Spinal cord (tissue), 10 donors: ENCODE results near the gene GMEB1. TPM values are rescaled to one million over a fixed set of nuclear protein-coding genes. Genes with fewer than 3 reads are reported as not detected.
A peak's percentile ranks its signal among the peaks of the same experiment; 100 is the strongest.
"Not testable (repeated sequence)": the region's sequence is repeated elsewhere in the genome, so short reads cannot be mapped to it uniquely, and the experiment has no call there.

Experiments
- DNase-seq, 6 donors: peaks; one replicate each; pipeline versions ENCODE4 v3.0.0 to v3.0.0-alpha.2; 2013 to 2015; ENCODE audit warnings: low spot score in 6 of 6, low read depth in 4 of 6
- H3K27ac ChIP-seq: one replicate; pipeline ENCODE4 v1.5.1; 2013; ENCODE audit warnings: low read depth, low read length, control low read depth
- H3K27me3 ChIP-seq: one replicate; pipeline ENCODE4 v1.6.1; 2013; ENCODE audit warnings: low read length; ENCODE audit not compliant: control insufficient read depth, insufficient read depth
- H3K36me3 ChIP-seq: one replicate; pipeline ENCODE4 v1.6.1; 2013; ENCODE audit warnings: low read length; ENCODE audit not compliant: control insufficient read depth, insufficient read depth
- H3K4me1 ChIP-seq: one replicate; pipeline ENCODE4 v1.6.1; 2013; ENCODE audit warnings: low read length; ENCODE audit not compliant: control insufficient read depth, insufficient read depth
- H3K4me3 ChIP-seq: one replicate; pipeline ENCODE4 v1.5.1; 2013; ENCODE audit warnings: low read depth, low read length, control low read depth
- H3K9me3 ChIP-seq: one replicate; pipeline ENCODE4 v1.6.1; 2013; ENCODE audit warnings: low read length; ENCODE audit not compliant: control insufficient read depth, insufficient read depth
- WGBS: methylation state at CpG from one replicate; pipeline ENCODE4 v1.1.5; 2013; ENCODE audit warnings: missing lambda C conversion rate; ENCODE audit not compliant: insufficient coverage; 5-methylcytosine and 5-hydroxymethylcytosine counted together
- polyA plus RNA-seq, 2 donors: library from polyadenylated mRNA; unstranded; fragments of 120-200 nt; gene quantifications; one replicate each; pipeline ENCODE4 v1.2.1, GENCODE V29; 2013; ENCODE audit not compliant: insufficient read length in 2 of 2
- total RNA-seq, 2 donors: library from RNA; depleted of rRNA in 1 of 2; stranded (reverse); fragments of 120-200 nt in 1 of 2; fragments of >200 nt in 1 of 2; gene quantifications; one replicate each; pipeline versions ENCODE4 v1.2.3 to v1.2.4, GENCODE V29; 2013 to 2014
- donor health status: healthy.

The GMEB1 gene
- total and polyA plus RNA-seq, 4 donors = 7.3 to 12.7 (median 10.3) TPM

DNA sequence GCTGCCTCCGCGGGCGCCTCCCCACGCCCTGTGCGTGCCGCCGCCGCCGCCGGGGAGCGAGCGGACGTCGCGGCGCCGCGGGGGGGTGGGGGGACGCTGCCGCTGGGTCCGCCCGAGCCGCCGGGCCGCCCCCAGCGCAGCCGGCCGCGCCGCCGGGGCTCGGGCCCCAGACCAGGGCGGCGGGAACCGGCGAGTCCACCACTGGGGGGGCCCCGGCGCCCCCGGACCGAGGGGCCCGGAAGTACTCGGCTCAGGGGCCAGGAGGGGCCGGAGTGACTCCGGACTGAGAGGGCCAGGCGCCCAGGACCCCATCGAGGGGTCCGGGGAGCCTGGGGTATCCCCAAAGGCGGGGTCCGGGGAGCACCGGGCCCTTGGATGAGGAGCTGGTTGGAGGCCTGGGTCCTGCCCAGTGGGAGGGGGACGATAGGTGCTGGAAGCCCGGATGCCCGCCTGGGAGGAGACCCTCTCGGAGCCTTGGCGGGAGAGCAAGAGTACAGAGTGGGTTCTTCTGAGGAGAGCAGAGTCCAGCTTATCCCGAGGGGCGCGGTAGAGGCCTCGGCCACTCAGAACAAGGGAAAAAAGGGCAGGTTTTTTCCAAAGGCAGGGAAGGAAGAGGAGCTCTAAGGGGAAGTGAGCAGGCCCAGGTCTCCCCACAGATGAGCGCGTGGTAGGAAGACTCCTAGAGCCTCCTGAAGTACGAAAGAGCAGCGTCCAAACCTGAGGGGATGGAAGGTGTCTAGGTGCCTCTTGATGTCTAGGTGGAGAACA, 556 bp downstream of the GMEB1 start:
- under 1% methylated on average over 63 of the region's 63 CpGs for WGBS
- H3K27me3 ChIP-seq = no peaks in the 10 kb centered on the region

DNA sequence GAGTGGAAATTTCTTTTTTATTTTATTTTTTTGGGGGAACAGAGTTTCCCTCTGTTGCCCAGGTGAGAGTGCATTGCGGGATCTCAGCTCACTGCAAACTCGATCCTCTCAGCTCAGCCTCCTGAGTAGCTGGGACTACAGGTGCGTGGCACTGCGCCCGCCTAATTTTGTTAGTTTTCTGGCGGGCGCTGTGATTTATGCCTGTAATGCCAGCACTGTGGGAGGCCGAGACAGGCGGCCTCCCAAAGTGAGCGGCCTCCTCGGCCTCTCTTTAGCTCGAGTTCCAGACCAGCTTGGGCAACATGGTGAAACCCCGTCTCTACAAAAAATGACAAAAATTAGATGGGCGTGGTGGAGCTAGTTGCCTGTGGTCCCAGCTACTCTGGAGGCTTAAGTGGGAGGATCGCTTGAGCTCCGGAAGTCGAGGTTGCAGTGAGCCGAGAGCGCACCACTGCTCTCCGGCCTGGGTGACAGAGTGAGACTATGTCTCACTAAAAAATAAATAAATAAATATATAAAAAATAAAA, 2.7 kb downstream of the GMEB1 start:
- 89% methylated on average over 12 of the region's 20 CpGs for WGBS

More for the DNA sequence above, 556 bp downstream of the GMEB1 start:
- Histone ChIP-seq H3K36me3 (no peaks in the 10 kb centered on the region), H3K27ac (peak overlapping the region; percentile 98), H3K9me3 (no peaks in the 10 kb centered on the region), H3K4me1 (peaks cover 22% of the 10 kb centered on the region), H3K4me3 (peak overlapping the region; percentile 87)
- peak; percentile 25 to 79 (median 36) for DNase-seq

DNA sequence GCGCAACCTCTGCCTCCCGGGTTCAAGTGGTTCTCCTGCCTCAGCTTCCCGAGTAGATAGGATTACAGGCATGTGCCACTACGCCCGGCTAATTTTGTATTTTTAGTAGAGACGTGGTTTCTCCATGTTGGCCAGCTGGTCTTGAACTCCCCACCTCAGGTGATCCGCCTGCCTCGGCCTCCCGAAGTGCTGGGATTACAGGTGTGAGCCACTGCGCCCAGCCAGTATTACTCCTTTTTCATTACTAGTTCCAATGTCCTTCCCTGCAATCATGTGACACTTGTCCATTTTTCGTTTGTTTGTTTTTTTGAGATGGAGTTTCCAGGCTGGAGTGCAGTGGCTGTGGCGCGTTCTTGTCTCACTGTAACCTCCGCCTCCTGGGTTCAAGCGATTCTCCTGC, 4.4 kb downstream of the GMEB1 start:
- H3K27ac ChIP-seq, DNase-seq, H3K4me3 ChIP-seq, H3K9me3 ChIP-seq, H3K36me3 ChIP-seq, H3K27me3 ChIP-seq: not testable (repeated sequence)
- peaks cover 13% of the 10 kb centered on the region for H3K4me1 ChIP-seq
- 100% methylated on average over 6 of the region's 15 CpGs for whole genome bisulfite sequencing

More for the DNA sequence above, 2.7 kb downstream of the GMEB1 start:
- Histone ChIP-seq H3K9me3 (no peaks in the 10 kb centered on the region), H3K4me1 (peaks cover 22% of the 10 kb centered on the region), H3K36me3 (no peaks in the 10 kb centered on the region), H3K4me3 (no peak overlapping the region), H3K27me3 (no peaks in the 10 kb centered on the region), H3K27ac (no peak overlapping the region)
- no peak for DNase-seq

DNA sequence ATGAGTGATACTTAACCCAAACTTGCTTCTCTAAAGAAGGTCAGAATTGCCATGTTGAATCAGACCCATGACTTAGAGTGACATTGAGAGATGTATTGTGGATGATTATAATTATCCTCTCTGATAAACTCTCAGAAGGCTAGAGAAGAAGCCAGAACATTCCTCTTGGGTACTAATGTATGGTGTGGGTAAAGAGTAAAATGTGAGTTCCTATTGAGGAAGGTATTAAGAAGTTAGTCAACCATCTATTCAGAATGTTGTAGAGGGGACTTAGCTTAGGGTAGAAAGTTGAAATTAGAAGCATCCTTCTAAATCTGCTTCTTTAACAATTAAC, 7.3 kb downstream of the GMEB1 start:
- H3K9me3 ChIP-seq = no peaks in the 10 kb centered on the region
- no peak for DNase-seq
- H3K4me3 ChIP-seq = no peak overlapping the region
- no peak overlapping the region for H3K27ac ChIP-seq
- H3K4me1 ChIP-seq = no peaks in the 10 kb centered on the region
- H3K36me3 ChIP-seq = no peaks in the 10 kb centered on the region
- H3K27me3 ChIP-seq = no peaks in the 10 kb centered on the region

DNA sequence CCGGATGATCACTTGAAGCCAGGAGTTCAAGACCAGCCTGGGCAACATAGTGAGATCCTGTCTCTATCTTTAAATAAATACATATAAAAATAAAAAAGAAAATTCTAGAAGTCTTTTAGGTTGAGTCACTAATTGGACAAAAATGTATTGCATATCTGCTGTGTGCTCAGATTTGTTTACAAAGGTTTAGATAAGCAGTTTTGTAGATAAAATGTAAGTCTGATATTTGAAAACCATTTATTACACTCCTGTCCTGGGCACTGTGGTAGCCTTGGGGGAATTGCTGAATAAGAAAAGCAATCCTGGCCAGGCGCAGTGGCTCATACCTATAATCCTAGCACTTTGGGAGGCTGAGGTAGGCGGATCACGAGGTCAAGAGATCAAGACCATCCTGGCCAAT, 11.6 kb downstream of the GMEB1 start:
- no peak overlapping the region for H3K4me3 ChIP-seq
- 100% methylated on average over 2 of the region's 4 CpGs for WGBS
- H3K27ac ChIP-seq = no peak overlapping the region
- no peaks in the 10 kb centered on the region for H3K27me3 ChIP-seq
- H3K4me1 ChIP-seq = no peaks in the 10 kb centered on the region
- DNase-seq = no peak
- no peaks in the 10 kb centered on the region for H3K9me3 ChIP-seq
- peaks cover 7% of the 10 kb centered on the region for H3K36me3 ChIP-seq

DNA sequence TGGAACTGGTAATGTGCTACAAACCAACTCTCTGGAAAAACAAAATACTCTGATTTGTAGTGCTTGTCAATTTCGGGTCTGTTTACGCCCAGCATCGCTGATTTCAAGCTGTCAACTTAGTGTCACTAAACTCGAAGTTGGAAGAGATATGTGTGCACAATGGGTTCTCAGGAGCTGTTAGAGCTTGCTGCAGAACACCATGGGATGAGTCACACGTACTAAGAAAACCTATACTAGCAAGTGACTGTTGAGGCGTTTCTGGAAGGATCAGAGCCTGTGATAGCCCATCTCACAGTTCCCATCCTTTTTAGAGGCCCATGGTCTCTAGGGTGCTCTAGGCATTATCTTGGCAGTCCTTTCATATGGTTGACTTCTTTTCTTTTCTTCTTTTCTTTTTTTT, 14.3 kb downstream of the GMEB1 start:
- H3K36me3 ChIP-seq = peaks cover 16% of the 10 kb centered on the region
- H3K27me3 ChIP-seq = no peaks in the 10 kb centered on the region
- no peak for DNase-seq
- no peak overlapping the region for H3K27ac ChIP-seq
- no peaks in the 10 kb centered on the region for H3K4me1 ChIP-seq
- H3K4me3 ChIP-seq = no peak overlapping the region
- 96% methylated on average over 4 of the region's 6 CpGs for WGBS
- no peaks in the 10 kb centered on the region for H3K9me3 ChIP-seq

DNA sequence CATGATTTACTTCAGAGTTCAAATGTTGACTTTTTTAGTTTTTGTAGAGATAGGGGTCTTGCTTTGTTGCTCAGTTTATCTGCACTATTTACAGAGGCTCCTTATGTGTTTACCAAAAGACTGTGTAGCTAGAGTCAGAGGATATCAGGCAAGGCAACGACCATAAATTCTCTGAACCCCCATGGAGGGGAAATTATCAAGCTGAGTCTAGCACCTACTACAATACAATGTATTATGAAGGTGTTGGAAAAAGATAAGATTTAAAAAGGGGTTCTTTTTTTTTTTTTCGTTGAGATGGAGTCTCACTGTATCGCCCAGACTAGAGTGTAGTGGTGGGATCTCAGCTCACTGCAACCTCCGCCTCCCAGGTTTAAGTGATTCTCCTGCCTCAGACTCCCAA, 16.4 kb downstream of the GMEB1 start:
- DNase-seq = no peak
- Histone ChIP-seq H3K4me3 (no peak overlapping the region), H3K9me3 (no peaks in the 10 kb centered on the region), H3K27me3 (no peaks in the 10 kb centered on the region), H3K36me3 (peaks cover 16% of the 10 kb centered on the region), H3K4me1 (no peaks in the 10 kb centered on the region), H3K27ac (no peak overlapping the region)
- WGBS = 100% methylated on average over 2 of the region's 4 CpGs

DNA sequence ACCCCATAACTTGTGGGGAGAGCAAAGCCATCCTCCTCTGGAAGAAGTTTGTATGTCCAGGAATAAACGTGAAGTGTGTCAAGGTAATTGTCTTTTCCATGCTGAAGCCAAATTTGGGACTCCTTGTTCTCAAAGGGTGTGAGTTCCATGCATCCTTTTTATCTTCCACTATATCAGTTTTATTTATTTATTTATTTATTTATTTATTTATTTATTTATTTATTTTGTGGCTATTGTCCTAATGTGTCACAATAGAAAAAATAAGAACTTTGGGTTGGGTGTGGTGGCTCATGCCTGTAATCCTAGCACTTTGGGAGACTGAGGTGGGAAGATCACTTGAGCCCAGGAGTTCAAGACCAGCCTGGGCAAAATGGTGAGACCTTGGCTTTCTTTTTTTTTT, 23.0 kb downstream of the GMEB1 start:
- H3K36me3 ChIP-seq = peaks cover 31% of the 10 kb centered on the region
- WGBS = no CpG with 5 or more reads among the region's 1 CpG
- DNase-seq, H3K4me3 ChIP-seq, H3K27ac ChIP-seq, H3K27me3 ChIP-seq, H3K9me3 ChIP-seq, H3K4me1 ChIP-seq: not testable (repeated sequence)

DNA sequence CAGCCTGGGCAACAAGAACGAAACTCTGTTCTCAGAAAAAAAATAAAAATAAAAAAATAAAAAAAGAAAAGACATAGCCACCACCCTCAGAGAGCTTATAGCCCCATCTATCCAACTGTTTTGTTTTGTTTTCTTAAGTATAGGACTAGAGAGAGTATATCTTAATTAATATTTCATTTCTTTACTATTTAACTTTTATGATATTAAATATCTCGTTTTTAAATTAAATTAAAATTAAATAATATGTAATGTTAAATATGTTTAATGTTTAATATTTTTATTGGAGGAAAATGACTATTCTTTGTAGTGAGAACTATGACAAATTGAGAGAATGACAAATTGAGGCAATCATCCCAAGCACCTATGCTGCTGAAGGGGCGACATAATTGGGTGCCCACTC, 35.0 kb downstream of the GMEB1 start:
- Histone ChIP-seq H3K27me3 (no peaks in the 10 kb centered on the region), H3K27ac (no peak overlapping the region), H3K36me3 (peaks cover 66% of the 10 kb centered on the region), H3K4me3 (no peak overlapping the region), H3K9me3 (no peaks in the 10 kb centered on the region), H3K4me1 (no peaks in the 10 kb centered on the region)
- no peak for DNase-seq
- no CpG with 5 or more reads among the region's 3 CpGs for WGBS

DNA sequence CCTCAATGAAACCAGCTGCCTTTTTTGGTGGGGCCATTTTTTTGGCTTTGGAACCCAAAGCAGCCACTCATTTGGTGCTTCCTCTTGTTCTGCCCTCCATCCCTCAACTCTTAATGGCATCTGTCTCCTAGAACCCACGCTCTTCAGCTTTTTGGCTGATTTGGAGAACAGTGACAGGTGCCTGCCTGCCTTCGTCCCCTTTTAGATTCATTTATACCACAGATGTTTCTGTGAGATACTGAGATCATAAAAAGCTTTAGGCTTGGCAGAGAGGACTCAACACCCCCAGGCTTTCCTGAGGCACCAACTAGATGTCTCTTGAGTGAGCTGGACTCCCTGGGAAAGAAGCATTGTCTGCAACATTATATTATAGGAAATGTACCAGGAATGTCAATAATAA, 47.8 kb downstream of the GMEB1 start:
- Histone ChIP-seq H3K4me1 (no peaks in the 10 kb centered on the region), H3K27me3 (no peaks in the 10 kb centered on the region), H3K9me3 (no peaks in the 10 kb centered on the region), H3K4me3 (no peak overlapping the region), H3K27ac (no peak overlapping the region), H3K36me3 (peaks cover 27% of the 10 kb centered on the region)
- DNase-seq = no peak
- WGBS = no CpG with 5 or more reads among the region's 2 CpGs
